Measurements from ENCODE around the gene IFIT1. TPM values are rescaled to one million over a fixed set of nuclear protein-coding genes. Genes with fewer than 3 reads are reported as not detected.
"Not testable (repeated sequence)": the region's sequence is repeated elsewhere in the genome, so short reads cannot be mapped to it uniquely, and the experiment has no call there.

The IFIT1 gene
- total RNA-seq, 4 donors from 2014 or later = 0.72 to 6.2 (median 4.7) TPM

DNA sequence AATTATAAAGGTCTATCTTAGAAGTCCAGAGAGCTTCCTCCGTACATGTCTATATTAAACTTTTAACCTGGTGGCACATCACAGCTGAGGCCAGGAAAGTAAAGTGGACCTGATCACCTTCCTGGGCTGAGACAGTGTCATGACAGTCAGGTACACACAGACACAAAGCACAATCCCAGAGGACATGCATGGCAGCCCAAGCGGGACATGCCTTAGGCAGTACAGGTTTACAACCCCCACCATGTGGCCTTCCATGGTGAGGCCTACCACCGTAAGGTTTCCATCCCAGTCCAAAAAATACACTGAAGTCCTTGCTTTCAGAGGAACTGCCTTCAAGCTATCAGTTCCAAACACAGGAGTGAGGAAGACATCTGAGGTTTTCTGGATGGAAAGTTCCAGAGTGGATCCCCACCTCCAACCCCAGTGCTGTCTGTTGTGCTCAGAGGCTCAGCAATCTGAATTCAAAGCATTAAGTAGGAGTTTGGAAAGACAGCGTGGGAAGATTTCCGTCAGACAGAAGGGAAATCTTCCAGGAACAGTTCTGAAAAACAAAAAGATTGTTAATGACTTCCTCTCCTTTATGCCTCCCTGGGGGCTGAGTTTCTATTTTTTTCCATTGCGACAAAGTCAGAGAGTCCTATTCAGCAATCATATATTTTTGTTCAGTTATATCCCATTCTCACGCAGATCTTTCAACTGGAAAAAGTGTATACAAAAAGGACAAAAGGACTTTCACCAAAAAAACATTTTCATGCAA lies 44.5 kb upstream of the IFIT1 start:
- intact Hi-C loops (cut with DNase I; ENCODE audit: low total_unique reads) = no loop called here
- no peak for DNase-seq (ENCODE audit: low spot score in 2 of 2)
- TF ChIP-seq, protein P1, sequence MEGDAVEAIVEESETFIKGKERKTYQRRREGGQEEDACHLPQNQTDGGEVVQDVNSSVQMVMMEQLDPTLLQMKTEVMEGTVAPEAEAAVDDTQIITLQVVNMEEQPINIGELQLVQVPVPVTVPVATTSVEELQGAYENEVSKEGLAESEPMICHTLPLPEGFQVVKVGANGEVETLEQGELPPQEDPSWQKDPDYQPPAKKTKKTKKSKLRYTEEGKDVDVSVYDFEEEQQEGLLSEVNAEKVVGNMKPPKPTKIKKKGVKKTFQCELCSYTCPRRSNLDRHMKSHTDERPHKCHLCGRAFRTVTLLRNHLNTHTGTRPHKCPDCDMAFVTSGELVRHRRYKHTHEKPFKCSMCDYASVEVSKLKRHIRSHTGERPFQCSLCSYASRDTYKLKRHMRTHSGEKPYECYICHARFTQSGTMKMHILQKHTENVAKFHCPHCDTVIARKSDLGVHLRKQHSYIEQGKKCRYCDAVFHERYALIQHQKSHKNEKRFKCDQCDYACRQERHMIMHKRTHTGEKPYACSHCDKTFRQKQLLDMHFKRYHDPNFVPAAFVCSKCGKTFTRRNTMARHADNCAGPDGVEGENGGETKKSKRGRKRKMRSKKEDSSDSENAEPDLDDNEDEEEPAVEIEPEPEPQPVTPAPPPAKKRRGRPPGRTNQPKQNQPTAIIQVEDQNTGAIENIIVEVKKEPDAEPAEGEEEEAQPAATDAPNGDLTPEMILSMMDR (IDR thresholded peaks at IDR 0.05) = no peak
- TF ChIP-seq POLR2A (IDR thresholded peaks at IDR 0.05) = no peak
- 65 to 68% methylated on average over 7 of the region's 7 CpGs for WGBS, 2 donors
- H3K4me3 ChIP-seq (ENCODE audit: low read depth, poor library complexity, severe bottlenecking) = no peak overlapping the region

DNA sequence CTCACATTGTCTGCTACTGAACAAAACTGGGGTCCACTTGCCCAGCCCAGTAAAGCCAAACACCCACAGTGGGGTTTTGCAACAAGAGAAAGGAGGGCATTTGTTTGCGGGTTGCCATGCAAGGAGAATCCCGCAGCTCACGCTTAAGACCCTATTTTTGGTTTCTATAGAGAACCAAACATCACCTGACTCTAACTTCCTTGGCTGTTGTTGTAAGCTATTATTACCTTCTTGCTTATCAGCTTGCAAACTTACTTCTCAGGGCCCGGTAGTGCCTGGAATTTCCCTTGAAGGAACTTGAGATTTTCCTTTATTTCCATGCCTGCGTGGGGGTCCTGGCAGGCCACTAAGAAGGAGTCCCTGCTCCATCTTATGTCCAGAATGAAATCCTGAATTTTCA lies 43.9 kb upstream of the IFIT1 start:
- no peak for DNase-seq (ENCODE audit: low spot score in 2 of 2)
- no peak for TF ChIP-seq POLR2A (IDR thresholded peaks at IDR 0.05)
- TF ChIP-seq, protein P1 (IDR thresholded peaks at IDR 0.05) = no peak
- 78 to 81% methylated on average over 5 of the region's 5 CpGs for WGBS, 2 donors
- H3K4me3 ChIP-seq (ENCODE audit: low read depth, poor library complexity, severe bottlenecking) = no peak overlapping the region
- intact Hi-C loops (cut with DNase I; ENCODE audit: low total_unique reads) = no loop called here

DNA sequence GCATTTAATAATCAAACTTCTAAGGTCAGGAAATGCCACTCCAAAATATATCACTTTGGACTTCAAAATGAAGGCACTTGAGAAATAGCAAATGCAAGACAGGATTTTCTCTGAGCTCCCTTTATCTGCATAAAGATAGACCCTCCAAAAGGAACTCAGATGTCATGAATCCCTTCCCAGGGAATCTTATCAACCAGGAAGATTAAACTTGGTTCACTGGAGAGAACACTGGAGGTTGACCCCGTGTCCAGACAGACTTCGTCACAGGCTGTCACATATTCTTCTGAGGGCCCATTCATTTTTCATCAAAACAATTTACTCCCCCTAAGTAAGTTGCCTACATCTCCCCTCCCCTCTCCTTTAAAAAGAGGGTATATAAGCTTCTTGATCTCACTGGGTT lies 43.4 kb upstream of the IFIT1 start:
- TF ChIP-seq POLR2A (IDR thresholded peaks at IDR 0.05) = no peak
- TF ChIP-seq, protein P1 (IDR thresholded peaks at IDR 0.05) = no peak
- 90 to 98% methylated on average over 2 of the region's 2 CpGs for WGBS, 2 donors
- intact Hi-C loops (cut with DNase I; ENCODE audit: low total_unique reads) = no loop called here
- DNase-seq (ENCODE audit: low spot score in 2 of 2) = no peak
- H3K4me3 ChIP-seq (ENCODE audit: low read depth, poor library complexity, severe bottlenecking) = no peak overlapping the region

DNA sequence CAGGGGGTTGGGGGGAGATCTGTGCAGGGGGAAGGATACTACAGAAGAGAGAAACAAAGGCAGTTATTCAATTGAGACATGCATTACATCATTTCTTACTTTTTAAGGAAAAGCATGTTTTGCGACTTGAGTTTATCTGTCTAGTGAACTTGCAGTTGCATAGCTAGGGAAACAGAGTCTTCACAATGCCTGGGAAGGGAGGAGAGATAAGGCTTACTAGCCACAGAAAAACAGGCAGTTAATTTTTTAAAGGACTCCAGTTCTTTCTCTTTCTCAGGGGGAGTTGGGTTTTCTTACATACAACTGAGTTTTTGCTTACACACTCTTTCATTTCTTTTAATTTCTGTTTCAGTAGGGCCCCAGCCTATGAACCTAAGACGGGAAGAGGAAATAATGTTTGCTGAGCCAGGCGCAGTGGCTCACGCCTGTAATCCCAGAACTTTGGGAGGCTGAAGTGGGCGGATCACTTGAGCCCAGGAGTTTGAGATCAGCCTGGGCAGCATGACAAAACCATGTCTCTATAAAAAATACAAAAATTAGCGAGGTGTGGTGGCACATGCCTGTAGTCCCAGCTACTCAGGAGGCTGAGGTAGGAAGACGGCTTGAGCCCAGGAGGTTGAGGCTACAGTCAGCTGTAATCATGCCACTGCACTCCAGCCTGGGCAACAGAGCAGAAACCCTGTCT lies 41.6 kb upstream of the IFIT1 start:
- 20 to 28% methylated on average over 7 of the region's 7 CpGs for WGBS, 2 donors

DNA sequence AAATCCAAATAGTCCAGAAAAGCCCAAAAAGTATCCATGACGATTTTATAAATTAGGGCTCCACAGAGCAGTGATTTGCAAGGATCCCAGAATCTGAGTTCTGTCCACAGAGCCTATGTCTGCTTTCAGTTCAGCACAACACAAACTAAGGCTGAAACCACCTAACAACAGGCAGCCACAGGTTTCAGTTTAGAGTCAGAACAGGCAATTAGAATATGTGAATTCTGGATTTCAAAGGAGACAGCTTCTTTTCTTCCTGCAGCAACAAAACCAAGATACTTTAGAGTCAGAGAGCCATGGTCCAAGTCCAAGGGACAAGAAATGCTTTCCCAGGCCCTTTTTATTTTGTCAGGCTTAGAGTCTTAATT lies 41.0 kb upstream of the IFIT1 start:
- intact Hi-C loops (cut with DNase I; ENCODE audit: low total_unique reads) = no loop called here
- H3K4me3 ChIP-seq (ENCODE audit: low read depth, poor library complexity, severe bottlenecking) = no peak overlapping the region
- TF ChIP-seq, protein P1 (IDR thresholded peaks at IDR 0.05) = no peak
- TF ChIP-seq POLR2A (IDR thresholded peaks at IDR 0.05) = no peak
- no peak for DNase-seq (ENCODE audit: low spot score in 2 of 2)
- WGBS, 2 donors = 38 to 54% methylated on average over 1 of the region's 1 CpG

More for the DNA sequence above, 41.6 kb upstream of the IFIT1 start:
- DNase-seq (ENCODE audit: low spot score in 2 of 2); H3K4me3 ChIP-seq (ENCODE audit: low read depth, poor library complexity, severe bottlenecking); intact Hi-C loops (cut with DNase I; ENCODE audit: low total_unique reads): not testable (repeated sequence)

DNA sequence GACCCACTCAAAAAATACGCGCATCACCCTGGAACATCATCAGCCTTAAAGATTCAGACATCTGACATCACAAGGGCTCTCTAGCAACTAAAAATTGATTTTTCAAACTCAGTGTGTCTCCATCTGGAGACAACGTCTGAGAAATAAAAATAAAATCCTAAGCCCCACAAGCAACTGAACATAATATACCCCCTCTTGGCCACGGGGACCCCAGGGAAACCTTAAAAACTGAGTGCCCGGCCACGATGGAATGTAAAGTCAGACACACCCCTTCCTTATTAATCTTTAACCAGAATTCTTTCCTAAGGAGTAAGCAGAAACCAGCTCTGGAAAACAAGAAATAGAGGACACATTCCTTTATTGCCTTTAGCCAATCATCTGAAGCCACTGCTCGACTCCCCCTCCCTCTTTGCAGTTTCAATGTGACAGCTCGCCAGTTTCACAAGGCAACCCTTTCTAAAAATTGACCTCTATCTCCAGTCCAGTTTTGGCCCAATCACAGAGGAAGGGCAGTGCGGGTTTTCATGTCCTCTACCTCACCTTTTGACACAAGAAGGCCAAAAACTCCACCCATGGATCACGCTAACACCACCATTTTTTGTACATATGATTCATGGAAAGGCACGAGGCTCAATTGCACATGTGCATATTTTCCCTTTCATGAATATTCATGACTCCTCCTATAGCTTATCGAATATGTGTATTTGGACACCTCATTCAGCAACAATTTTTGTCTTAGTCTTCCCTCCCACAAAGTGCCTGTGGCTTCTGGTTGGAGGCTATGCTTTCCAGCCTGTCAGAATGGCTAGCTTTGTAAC lies 40.4 kb upstream of the IFIT1 start:
- TF ChIP-seq POLR2A (IDR thresholded peaks at IDR 0.05) = no peak
- TF ChIP-seq, protein P1 (IDR thresholded peaks at IDR 0.05) = no peak
- DNase-seq (ENCODE audit: low spot score in 2 of 2) = no peak
- 47% methylated on average over 12 of the region's 12 CpGs for WGBS, 2 donors
- intact Hi-C loops (cut with DNase I; ENCODE audit: low total_unique reads) = no loop called here
- no peak overlapping the region for H3K4me3 ChIP-seq (ENCODE audit: low read depth, poor library complexity, severe bottlenecking)

Data from lower leg skin (tissue), 4 donors.